Measurements from ENCODE around the gene CACNA1D. TPM values are rescaled to one million over a fixed set of nuclear protein-coding genes. Genes with fewer than 3 reads are reported as not detected.

CACNA1D gene
- total and polyA plus RNA-seq, 2 donors (not counting 3 experiments of a cell fraction or from before 2014, with no cell fraction given), result 0.06 TPM; not detected in 1

GRCh38 chr3:53534676-53535400 lies 40.4 kb downstream of the CACNA1D start:
- intact Hi-C loops (cut with micrococcal nuclease), result no loop called here
- Histone ChIP-seq H3K27me3 (ENCODE audit: control insufficient read depth in 2 of 2, insufficient read depth in 2 of 2, low read length in 2 of 2) (peaks cover 4 to 7% of the 10 kb centered on the region in 2 experiments), H3K4me3 (replicated peaks in 1 of 3; ENCODE audit: insufficient read depth in 1 of 3, low read depth in 1 of 3, low read length in 3 of 3) (no peak overlapping the region), H3K9ac (replicated peaks; ENCODE audit: extremely low read depth, insufficient read depth, low read length) (no peak overlapping the region), H3K79me2 (ENCODE audit: control insufficient read depth, insufficient read depth, low read length) (no peaks in the 10 kb centered on the region), H3K4me1 (ENCODE audit: control insufficient read depth, extremely low read depth, insufficient read depth, low read length) (no peaks in the 10 kb centered on the region), H3K36me3 (ENCODE audit: control insufficient read depth in 2 of 2, extremely low read depth in 1 of 2, insufficient read depth in 2 of 2, low read length in 2 of 2) (no peaks in the 10 kb centered on the region), H3K9me3 (replicated peaks; ENCODE audit: control insufficient read depth, insufficient read depth, low read length) (no peaks in the 10 kb centered on the region), H4K20me1 (replicated peaks; ENCODE audit: control insufficient read depth, extremely low read depth, insufficient read depth, low read length) (no peaks in the 10 kb centered on the region), H3K27ac (ENCODE audit: insufficient read depth, low read depth, low read length) (no peak overlapping the region), H3K4me2 (ENCODE audit: insufficient read depth, low read length) (no peak overlapping the region), H3K9me1 (replicated peaks; ENCODE audit: control insufficient read depth, extremely low read depth, insufficient read depth, low read length) (no peaks in the 10 kb centered on the region), H2AFZ (ENCODE audit: low read depth, low read length) (no peak overlapping the region)
- TF ChIP-seq GATA2 (IDR thresholded peaks at IDR 0.05; ENCODE audit: insufficient read depth, insufficient read length, low read depth, low read length), result no peak
- no peak for TF ChIP-seq POLR2AphosphoS5 (IDR thresholded peaks at IDR 0.05; ENCODE audit: insufficient read depth, low read depth, low read length)
- no peak for TF ChIP-seq FOS (IDR thresholded peaks at IDR 0.05; ENCODE audit: borderline replicate concordance, insufficient read depth, low read length)
- TF ChIP-seq CTCF (IDR thresholded peaks at IDR 0.05; ENCODE audit: extremely low read depth in 1 of 2, insufficient read depth in 1 of 2, low read depth in 1 of 2, low read length in 2 of 2), result no peak
- TF ChIP-seq MYC (IDR thresholded peaks at IDR 0.05; ENCODE audit: low read depth, low read length), result no peak
- no peak for TF ChIP-seq JUN (IDR thresholded peaks at IDR 0.05; ENCODE audit: borderline replicate concordance, insufficient read depth, insufficient read length, low read depth)
- no peak for TF ChIP-seq MAX (IDR thresholded peaks at IDR 0.05; ENCODE audit: insufficient read depth, insufficient read length)
- TF ChIP-seq POLR2A (IDR thresholded peaks at IDR 0.05; ENCODE audit: low read depth, low read length), result no peak
- no peak for TF ChIP-seq EZH2 (IDR thresholded peaks at IDR 0.05; ENCODE audit: borderline replicate concordance, low read depth, low read length, severe bottlenecking)
- ChIA-PET POLR2A (no interaction called here), CTCF (no interaction called here)
- DNase-seq (ENCODE audit: low read depth, low spot score), result no peak
- no peak for FAIRE-seq
- dilution Hi-C loops (cut with MboI; ENCODE audit: extremely low pct_ligation_motif_present, low sequenced_read_pairs), result no loop called here
- BruUV-seq (replicated peaks), result no TSS peak
